Endometrial microvascular endothelial cells (primary cell): ENCODE measurements around the gene PHGDH. TPM values are rescaled to one million over a fixed set of nuclear protein-coding genes. Genes with fewer than 3 reads are reported as not detected.
"Not testable (repeated sequence)": the region's sequence is repeated elsewhere in the genome, so short reads cannot be mapped to it uniquely, and the experiment has no call there.

ENCODE experiments used
- in situ Hi-C: cut with HindIII; loops from 2 replicates; pipeline ENCODE4 v1.10.0; 2017; ENCODE audit warnings: low sequenced_read_pairs, low pct_unique_long_range_greater_than_20kb; ENCODE audit errors: inconsistent ontology term
- total RNA-seq: library from RNA; depleted of rRNA; stranded (reverse); fragments of >200 nt; gene quantifications from one replicate; pipeline ENCODE4 v1.2.3, GENCODE V29; 2015; ENCODE audit errors: inconsistent ontology term

PHGDH gene
- total RNA-seq, 1 donor from 2014 or later = 15.4 TPM

DNA sequence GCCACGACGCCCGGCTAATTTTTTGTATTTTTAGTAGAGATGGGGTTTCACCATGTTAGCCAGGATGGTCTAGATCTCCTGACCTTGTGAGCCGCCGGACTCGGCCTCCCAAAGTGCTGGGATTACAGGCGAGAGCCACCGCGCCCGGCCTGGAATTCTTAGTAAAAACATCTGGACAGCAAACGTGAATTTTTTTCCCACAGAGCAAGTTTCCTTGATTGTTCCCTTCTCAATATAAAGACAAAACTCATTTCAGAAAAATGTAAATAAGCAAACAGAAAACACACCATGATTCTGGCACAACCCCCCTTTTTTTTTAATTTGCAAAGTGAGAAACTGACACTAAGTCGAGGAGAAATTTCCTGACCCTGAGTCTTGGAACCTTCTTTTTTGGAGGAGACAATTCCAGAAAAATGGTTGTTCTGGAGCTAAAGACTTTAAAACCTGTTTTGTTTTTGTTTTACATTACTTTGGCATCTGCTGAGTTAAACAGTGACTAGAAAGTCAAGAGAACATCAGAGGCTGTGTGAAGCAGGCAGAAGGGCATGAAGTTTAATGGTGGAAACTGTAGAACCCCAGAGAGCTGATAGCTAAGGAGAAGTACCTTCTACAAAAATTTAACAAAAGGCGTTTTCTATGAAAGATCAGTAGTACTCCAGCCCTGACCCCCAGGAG is 67.3 kb downstream of the PHGDH start:
- in situ Hi-C loops = no loop called here

DNA sequence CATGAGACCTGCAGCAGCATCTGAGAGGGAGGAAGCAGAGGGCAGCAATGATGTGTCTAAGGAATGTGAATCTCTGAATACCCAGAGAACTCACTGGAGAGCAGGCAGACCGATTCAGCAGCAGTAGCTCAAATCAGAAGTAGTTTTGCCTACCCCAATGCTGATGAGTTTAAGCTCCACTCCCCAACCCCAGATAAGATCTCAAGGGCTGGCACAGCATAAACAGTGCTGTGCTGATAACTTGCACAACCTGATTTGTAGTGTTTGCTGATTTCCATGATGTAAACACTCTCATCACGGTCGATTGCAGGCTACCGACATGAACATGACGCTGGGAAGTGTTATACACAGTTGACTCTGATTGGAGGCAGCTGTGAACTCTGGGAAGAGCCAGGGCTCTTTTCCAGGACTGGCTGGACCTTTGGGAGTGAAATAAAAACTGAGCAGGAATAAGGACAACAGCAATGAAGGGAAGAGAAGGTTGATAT is 68.2 kb downstream of the PHGDH start:
- in situ Hi-C loops = no loop called here

DNA sequence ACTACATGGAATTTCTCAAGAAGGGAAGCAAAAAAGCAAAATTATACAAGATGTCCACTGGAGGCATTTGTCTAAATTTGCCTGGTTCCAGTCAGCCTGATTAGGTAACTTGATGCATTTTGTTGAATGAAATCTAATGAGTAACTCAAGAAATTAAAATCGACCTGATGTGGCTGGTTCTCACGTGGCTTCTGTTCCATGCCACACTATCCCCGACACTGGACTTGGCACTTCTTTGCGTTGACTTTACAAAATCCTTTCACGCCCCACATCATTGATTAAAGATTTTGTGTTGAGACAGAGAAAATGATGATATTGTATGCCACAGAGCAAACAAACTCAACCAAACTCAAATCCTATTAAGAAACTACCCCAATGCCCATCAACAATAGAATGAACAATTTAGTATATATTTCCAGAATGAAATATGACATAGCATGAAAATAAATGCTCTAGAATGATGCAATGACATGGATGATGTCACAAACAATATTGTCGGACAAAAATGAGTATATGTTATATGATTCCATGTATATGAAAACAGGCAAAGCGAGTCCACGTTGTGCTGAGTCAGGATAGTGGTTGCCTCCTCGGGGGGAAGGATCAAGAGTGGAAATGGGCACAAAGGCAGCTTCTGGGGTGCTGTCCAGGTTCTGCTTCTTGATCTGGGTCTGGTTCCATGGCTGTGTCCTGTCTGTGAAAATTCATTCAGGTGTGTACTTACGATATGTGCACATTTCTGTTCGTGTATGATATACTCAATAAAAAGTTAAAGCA is 69.9 kb downstream of the PHGDH start:
- in situ Hi-C loops = no loop called here

DNA sequence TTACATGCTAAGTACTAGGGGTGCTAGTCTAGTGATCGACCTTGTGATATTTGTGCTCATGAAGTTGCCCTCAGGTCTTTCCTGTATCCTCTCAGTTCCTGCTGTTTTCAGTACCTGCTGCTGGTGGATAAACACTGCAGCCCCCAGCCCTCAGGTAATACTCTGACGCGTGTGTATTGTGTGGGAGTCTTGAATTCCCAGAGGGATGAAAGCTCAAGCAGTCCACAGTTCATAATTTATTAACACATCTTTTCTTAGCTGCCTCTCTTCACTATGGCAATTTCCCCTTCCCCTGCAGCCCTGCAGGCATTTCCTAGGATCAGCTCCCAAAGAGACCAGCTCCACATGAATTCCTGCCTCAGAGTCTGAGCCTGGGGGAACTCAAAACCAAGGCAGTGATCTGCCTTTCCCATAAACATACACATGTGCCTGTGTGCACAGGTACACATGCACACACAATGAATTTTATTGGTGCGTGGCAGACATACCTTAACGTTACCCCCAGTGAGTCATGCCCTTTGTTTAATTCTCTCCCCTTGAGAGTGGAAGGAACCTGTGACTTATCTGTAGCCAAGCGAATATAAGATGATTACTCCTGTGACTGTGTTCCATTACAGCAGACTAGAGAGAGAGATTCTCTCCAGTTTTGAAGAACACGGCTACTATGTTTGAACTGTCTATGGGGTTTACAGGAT is 71.0 kb downstream of the PHGDH start:
- in situ Hi-C loops = no loop called here

DNA sequence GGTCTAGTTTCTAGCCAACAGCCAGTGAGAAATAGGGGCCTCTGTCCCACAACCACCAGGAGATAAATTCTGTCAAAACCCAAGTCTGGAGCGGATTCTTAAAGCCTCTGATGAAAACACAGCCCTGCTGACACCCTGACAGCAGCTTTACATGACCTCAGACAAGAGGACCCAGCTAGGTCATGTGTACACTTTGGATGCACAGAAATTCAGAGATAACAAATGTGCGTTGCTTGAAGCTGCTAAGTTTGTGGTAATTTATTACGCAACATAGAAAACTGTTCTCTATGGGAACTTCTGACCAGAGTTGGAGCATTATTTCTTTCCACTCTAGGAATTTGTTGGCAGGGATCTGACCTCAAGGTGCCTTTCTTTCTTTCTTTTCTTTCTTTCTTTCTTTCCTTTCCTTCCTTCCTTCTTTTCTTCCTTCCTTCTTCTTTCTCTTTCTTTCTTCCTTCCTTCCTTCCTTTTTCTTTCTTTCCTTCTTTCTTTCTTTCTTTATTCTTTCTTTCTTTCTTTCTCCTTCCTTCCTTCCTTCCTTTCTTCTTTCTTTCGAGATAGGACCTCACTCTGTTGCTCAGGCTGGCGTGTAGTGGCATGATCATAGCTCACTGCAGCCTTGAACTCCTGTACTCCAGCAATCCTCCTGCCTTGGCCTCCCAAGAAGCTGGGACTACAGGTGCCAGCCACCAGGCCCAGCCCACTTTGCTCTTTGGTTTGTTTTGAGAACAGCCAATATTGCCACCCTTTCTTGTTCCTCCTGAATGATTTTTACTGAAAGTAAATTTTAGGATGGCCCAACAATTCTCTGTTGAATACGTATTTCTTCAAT is 71.8 kb downstream of the PHGDH start:
- in situ Hi-C loops = no loop called here

DNA sequence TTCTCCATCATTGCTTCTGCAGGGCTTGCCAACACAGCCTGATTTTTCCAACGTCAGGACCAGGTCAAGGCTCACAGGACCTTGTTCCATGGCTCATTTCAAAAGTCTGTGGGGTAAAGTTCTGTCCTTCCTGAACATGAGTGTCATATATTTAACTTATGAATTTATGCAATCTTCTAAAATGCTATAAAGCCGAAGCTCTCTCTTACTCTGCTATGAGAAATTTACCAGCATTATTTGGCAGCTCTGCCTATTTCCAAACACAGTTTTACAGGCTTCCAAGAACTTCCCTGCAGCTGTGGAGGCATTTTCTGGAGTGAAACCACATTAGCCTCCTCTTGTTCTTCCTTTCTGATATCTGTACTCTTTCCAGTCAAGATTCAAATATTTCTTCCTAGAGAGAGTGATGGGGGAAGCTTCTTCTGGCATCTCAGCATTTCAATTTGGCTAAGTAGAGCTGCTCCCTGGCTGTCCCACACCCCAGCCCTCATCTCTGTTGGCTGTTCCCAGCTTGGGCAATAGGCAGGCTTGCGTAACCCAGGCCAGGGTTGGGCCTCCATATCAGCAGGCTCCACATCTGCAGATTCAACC is 72.6 kb downstream of the PHGDH start:
- in situ Hi-C loops = no loop called here

DNA sequence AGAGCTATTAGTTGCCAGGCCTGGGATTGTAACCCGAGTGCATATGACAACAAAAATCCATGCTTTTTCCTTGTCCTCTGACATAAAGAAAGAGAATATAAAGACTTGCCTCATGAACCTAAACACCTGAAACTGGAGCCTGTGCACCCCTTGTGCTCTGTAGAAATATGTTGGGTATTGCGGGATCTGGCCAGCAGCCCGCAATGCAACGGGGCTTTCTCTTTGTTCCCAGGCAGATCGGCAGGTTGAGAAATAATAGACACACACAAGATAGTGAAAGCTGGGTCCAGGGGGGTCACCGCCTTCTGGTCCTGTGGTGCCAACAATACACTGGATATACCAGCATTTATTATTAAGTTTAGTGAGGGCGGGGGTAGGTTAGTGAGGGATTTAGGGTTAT is 74.3 kb downstream of the PHGDH start:
- in situ Hi-C loops = not testable (repeated sequence)

DNA sequence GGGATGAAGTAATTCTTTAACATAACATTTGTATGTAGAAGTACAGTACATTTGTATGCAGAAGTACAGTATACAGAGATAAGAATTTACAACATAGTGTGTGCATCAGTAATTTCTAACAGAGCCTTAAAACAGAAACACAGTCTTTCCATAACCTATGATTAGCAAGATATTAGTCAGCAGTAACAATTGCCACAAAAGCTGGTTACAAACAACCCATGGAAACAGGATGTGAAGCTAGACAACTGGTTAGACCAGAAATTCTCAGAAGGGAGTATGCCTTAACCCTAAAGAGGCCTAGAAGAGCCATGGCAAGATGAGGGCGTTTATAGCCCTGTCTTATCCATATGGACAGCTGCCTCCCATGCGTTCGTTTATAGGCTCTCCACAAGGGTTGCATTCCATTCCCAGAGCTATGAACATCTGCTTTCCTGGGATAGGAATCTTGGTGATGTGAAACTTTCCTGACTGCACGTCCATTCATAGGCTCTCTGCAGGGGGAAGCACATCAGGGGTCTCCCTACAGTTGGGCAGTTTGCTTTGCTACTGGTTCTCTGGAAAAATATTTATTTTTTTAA is 74.8 kb downstream of the PHGDH start:
- in situ Hi-C loops = not testable (repeated sequence)

DNA sequence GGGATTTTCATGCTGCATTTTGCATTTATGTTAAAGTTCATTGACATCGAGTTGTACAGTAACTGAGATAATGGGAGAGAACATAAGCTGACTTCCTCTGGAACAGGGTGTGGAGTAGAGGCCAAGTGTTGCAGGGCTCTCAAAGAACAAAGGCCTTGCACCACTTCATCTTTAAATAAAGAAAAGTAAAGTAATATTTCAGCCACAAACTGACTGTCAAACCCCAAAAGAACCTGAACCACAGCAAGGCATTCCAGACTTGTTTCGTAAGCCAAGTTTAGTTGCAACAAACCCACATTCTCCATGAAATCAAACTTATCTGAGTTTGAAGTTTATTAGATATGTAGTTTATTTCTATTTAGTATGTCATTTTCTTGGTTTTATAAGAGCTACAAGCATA is 76.0 kb downstream of the PHGDH start:
- in situ Hi-C loops = no loop called here

DNA sequence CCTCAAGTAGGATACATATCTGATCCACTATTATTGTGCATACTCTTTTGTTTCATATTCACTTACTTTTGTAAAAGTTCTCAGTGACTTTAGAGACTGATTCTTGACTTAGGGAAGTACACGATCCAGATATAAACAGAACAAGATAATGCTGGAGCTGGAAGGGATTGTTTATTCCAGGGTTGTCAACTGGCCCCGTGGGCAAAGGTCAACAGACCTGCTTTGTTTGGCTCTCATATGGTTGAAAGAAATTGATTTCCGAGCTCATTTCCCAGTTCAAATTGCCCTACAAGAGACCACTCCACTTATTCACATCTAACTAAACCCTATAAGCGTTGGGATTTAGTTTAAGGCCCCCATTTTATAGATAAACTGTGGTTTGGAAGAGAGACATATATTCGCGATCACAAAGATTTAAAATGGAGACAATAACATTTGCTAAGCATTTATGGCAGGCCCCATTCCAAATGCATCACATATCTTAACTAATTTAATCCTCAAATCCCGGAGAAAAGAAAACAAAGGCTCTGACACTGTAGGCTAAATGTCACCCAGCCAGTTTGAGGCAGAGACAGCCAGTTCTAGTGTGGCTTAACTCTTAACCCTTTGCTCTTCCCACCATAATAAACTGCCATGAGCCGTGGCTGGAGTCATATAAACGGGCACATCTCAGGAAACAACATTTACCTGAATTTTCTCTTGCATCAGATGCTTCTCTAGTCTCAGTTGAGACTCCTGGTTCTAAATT is 78.9 kb downstream of the PHGDH start:
- in situ Hi-C loops = no loop called here

DNA sequence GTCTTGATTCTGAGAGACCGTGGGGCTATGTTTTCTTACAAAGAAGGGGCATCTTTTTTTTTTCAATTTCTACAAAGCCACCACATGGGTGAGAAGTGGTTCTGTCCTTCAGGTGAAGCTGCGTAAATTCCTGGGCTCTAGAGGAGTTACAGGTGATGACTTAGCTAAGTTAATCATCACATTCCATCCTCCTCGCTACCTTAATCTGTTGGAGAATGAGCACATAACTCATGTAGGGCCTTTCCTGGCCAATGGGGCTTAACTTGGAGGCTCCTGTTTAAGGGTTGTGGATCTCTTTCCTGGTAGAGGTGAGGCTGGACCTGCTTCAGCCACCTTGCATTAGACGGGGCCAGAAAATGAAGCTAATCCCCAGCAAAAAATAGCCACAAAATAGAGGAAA is 79.6 kb downstream of the PHGDH start:
- in situ Hi-C loops = no loop called here

Other genes starting within 250 kb of the PHGDH start
- not detected for gene HSD3B1, start 204.7 kb upstream of the PHGDH start, total RNA-seq
- 12.1 TPM for gene ZNF697, start 63.7 kb upstream of the PHGDH start, total RNA-seq
- not detected for gene HMGCS2, start 57.0 kb downstream of the PHGDH start, total RNA-seq
- gene REG4, start 99.5 kb downstream of the PHGDH start, total RNA-seq = not detected
- not detected for gene ADAM30, start 184.6 kb downstream of the PHGDH start, total RNA-seq